Natural killer cell (primary cell): Measurements from ENCODE around the gene OLFM4. TPM values are rescaled to one million over a fixed set of nuclear protein-coding genes. Genes with fewer than 3 reads are reported as not detected.

Experiments used
- ATAC-seq, 3 donors: fragments of 150-1000 bp in 2 of 3; fragments of 200-7000 bp in 1 of 3; cut with Tn5 transposase; 1 replicate in 1 of 3; 2 replicates in 2 of 3; pipeline ENCODE4 v1.10.0; 2021; ENCODE audit warnings: mild to moderate bottlenecking in 2 of 3, moderate library complexity in 2 of 3
- DNase-seq, 2 donors: peaks; one replicate each; pipeline versions ENCODE4 v3.0.0 to v3.0.0-alpha.2; 2013 to 2021; ENCODE audit warnings: mixed read lengths in 1 of 2
- H3K27ac ChIP-seq: one replicate; pipeline ENCODE4 v1.5.1; 2013; ENCODE audit warnings: mild to moderate bottlenecking, low read length
- H3K27me3 ChIP-seq: one replicate; pipeline ENCODE4 v1.6.1; 2013; ENCODE audit warnings: low read length; ENCODE audit not compliant: control insufficient read depth, insufficient read depth
- H3K36me3 ChIP-seq: one replicate; pipeline ENCODE4 v1.6.1; 2013; ENCODE audit warnings: low read length; ENCODE audit not compliant: control insufficient read depth, insufficient read depth
- H3K4me1 ChIP-seq: one replicate; pipeline ENCODE4 v1.6.1; 2013; ENCODE audit warnings: low read length; ENCODE audit not compliant: control insufficient read depth, insufficient read depth
- H3K4me3 ChIP-seq: one replicate; pipeline ENCODE4 v1.5.1; 2013; ENCODE audit warnings: low read length
- H3K9me3 ChIP-seq: one replicate; pipeline ENCODE4 v1.6.1; 2013; ENCODE audit warnings: low read length; ENCODE audit not compliant: control insufficient read depth, insufficient read depth
- H3K27ac Mint-ChIP-seq, 2 donors: one replicate each; pipeline ENCODE4 v1.8.0; 2022; ENCODE audit warnings: mild to moderate bottlenecking in 2 of 2, mixed read lengths in 2 of 2, moderate library complexity in 1 of 2
- H3K27me3 Mint-ChIP-seq, 2 donors: one replicate each; pipeline ENCODE4 v1.8.0; 2022; ENCODE audit warnings: low read depth in 2 of 2, mixed read lengths in 2 of 2
- H3K36me3 Mint-ChIP-seq: one replicate; pipeline ENCODE4 v1.8.0; 2022; ENCODE audit warnings: mixed read lengths
- H3K4me1 Mint-ChIP-seq, 2 donors: one replicate each; pipeline ENCODE4 v1.8.0; 2022; ENCODE audit warnings: mixed read lengths in 2 of 2
- H3K4me3 Mint-ChIP-seq: one replicate; pipeline ENCODE4 v1.8.0; 2022; ENCODE audit warnings: mild to moderate bottlenecking, moderate library complexity, mixed read lengths
- H3K9me3 Mint-ChIP-seq, 2 donors: one replicate each; pipeline ENCODE4 v1.8.0; 2022; ENCODE audit warnings: mixed read lengths in 2 of 2
- WGBS: methylation state at CpG from one replicate; pipeline ENCODE4 v1.1.7; 2013; ENCODE audit warnings: missing lambda C conversion rate; ENCODE audit not compliant: insufficient coverage; 5-methylcytosine and 5-hydroxymethylcytosine counted together
- intact Hi-C: fragments of 100-400 bp; cut with micrococcal nuclease; formaldehyde crosslinking; loops from one replicate; pipeline ENCODE4 v1.14.2; 2022
- total RNA-seq, 4 donors: library from RNA; stranded (reverse); fragments of 120-200 nt in 1 of 4; gene quantifications; one replicate each; pipeline versions ENCODE4 v1.2.3 to v1.2.4, GENCODE V29; 2013 to 2022
- TF ChIP-seq, protein P1 (sequence below): fragments of 200-600 bp; IDR thresholded peaks from one replicate; pipeline ENCODE4 v1.8.0; 2022; ENCODE audit warnings: antibody characterized with exemption

The OLFM4 gene
- total RNA-seq, 3 donors from 2014 or later (not counting 1 experiment from before 2014, with no cell fraction given), result not detected

GRCh38 chr13:53100394-53101063 lies 71.9 kb downstream of the OLFM4 start:
- H3K27ac ChIP-seq, result no peak overlapping the region
- no peaks in the 10 kb centered on the region for H3K4me1 ChIP-seq
- Mint-ChIP-seq H3K9me3 (no peaks in the 10 kb centered on the region), H3K4me1 (no peaks in the 10 kb centered on the region), H3K27me3 (no peaks in the 10 kb centered on the region), H3K27ac (no peak overlapping the region), H3K4me3 (no peak overlapping the region), H3K36me3 (peaks cover 8% of the 10 kb centered on the region)
- WGBS, result 100% methylated on average over 1 of the region's 1 CpG
- H3K27me3 ChIP-seq, result peaks cover 3% of the 10 kb centered on the region
- no peaks in the 10 kb centered on the region for H3K36me3 ChIP-seq
- H3K9me3 ChIP-seq, result no peaks in the 10 kb centered on the region
- ATAC-seq (no peak), DNase-seq (no peak)
- no peak overlapping the region for H3K4me3 ChIP-seq
- intact Hi-C loops, result no loop called here
- TF ChIP-seq, protein P1, sequence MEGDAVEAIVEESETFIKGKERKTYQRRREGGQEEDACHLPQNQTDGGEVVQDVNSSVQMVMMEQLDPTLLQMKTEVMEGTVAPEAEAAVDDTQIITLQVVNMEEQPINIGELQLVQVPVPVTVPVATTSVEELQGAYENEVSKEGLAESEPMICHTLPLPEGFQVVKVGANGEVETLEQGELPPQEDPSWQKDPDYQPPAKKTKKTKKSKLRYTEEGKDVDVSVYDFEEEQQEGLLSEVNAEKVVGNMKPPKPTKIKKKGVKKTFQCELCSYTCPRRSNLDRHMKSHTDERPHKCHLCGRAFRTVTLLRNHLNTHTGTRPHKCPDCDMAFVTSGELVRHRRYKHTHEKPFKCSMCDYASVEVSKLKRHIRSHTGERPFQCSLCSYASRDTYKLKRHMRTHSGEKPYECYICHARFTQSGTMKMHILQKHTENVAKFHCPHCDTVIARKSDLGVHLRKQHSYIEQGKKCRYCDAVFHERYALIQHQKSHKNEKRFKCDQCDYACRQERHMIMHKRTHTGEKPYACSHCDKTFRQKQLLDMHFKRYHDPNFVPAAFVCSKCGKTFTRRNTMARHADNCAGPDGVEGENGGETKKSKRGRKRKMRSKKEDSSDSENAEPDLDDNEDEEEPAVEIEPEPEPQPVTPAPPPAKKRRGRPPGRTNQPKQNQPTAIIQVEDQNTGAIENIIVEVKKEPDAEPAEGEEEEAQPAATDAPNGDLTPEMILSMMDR, result no peak

Other genes starting within 250 kb of the OLFM4 start
- not detected for gene PCDH8, start 180.2 kb upstream of the OLFM4 start, total RNA-seq